Measurements from ENCODE around the gene AHSG.
A peak's percentile ranks its signal among the peaks of the same experiment; 100 is the strongest.

The AHSG gene

GRCh38 chr3:186643493-186643892, 30.6 kb downstream of the AHSG start:
- POLR2A ChIA-PET, result no interaction called here
- CTCF ChIA-PET, result interaction anchor here (0.8 kb wide), 1 partner anchor 27 kb away, joined by 3 read pairs; no protein-coding TSS in a partner anchor
- Histone ChIP-seq H3K36me3 (ENCODE audit: control insufficient read depth in 2 of 2, insufficient read depth in 1 of 2, low read length in 2 of 2) (no peaks in the 10 kb centered on the region), H3K27ac (ENCODE audit: extremely low read depth, low read depth, low read length) (no peak overlapping the region), H3K9me3 (ENCODE audit: control insufficient read depth, insufficient read depth, low read depth, low read length) (no peaks in the 10 kb centered on the region), H3K4me3 (ENCODE audit: low read depth, low read length) (no peak overlapping the region), H3K4me1 (ENCODE audit: control insufficient read depth, insufficient read depth, low read length) (no peaks in the 10 kb centered on the region)
- TF ChIP-seq YY2 (tag by site-specific recombination; IDR thresholded peaks at IDR 0.05), result no peak
- no peak for TF ChIP-seq ZBTB49 (tag by site-specific recombination; IDR thresholded peaks at IDR 0.05; ENCODE audit: low read depth)
- TF ChIP-seq ZNF645 (tag by site-specific recombination; IDR thresholded peaks at IDR 0.05), result no peak

GRCh38 chr3:186644683-186645082, 31.8 kb downstream of the AHSG start:
- POLR2A ChIA-PET, result no interaction called here
- CTCF ChIA-PET, result no interaction called here
- no peak for TF ChIP-seq ZBTB21 (tag by site-specific recombination; IDR thresholded peaks at IDR 0.05)
- TF ChIP-seq PRDM1 (tag by site-specific recombination; IDR thresholded peaks at IDR 0.05), result 0 out of 2 replicates have a peak, but pooled peaks have one; percentile 41
- no peak for TF ChIP-seq HIC1 (tag by site-specific recombination; IDR thresholded peaks at IDR 0.05)

GRCh38 chr3:186646106-186646505, 33.2 kb downstream of the AHSG start:
- POLR2A ChIA-PET, result interaction anchor here (0.6 kb wide), 1 partner anchor 1064 kb away, joined by 3 read pairs; no protein-coding TSS in a partner anchor
- Histone ChIP-seq H3K4me3 (ENCODE audit: low read depth, low read length) (no peak overlapping the region), H3K36me3 (ENCODE audit: control insufficient read depth in 2 of 2, insufficient read depth in 1 of 2, low read length in 2 of 2) (no peaks in the 10 kb centered on the region), H3K4me1 (ENCODE audit: control insufficient read depth, insufficient read depth, low read length) (no peaks in the 10 kb centered on the region), H3K27ac (ENCODE audit: extremely low read depth, low read depth, low read length) (no peak overlapping the region), H3K9me3 (ENCODE audit: control insufficient read depth, insufficient read depth, low read depth, low read length) (no peaks in the 10 kb centered on the region)
- CTCF ChIA-PET, result no interaction called here
- no peak for TF ChIP-seq GLIS2 (tag by site-specific recombination; IDR thresholded peaks at IDR 0.05)
- no peak for TF ChIP-seq ZSCAN4 (tag by site-specific recombination; IDR thresholded peaks at IDR 0.05)
- TF ChIP-seq ZNF561 (tag by site-specific recombination; IDR thresholded peaks at IDR 0.05; ENCODE audit: borderline replicate concordance), result no peak
- no peak for TF ChIP-seq MEIS1 (CRISPR knock-in tag; IDR thresholded peaks at IDR 0.05; ENCODE audit: borderline replicate concordance)
- no peak for TF ChIP-seq ZBTB48 (tag by site-specific recombination; IDR thresholded peaks at IDR 0.05)
- no peak for TF ChIP-seq ZNF692 (tag by site-specific recombination; IDR thresholded peaks at IDR 0.05)
- no peak for TF ChIP-seq HOXC10 (CRISPR knock-in tag; IDR thresholded peaks at IDR 0.05)
- TF ChIP-seq KLF16 (tag by site-specific recombination; IDR thresholded peaks at IDR 0.05), result no peak
- TF ChIP-seq ZNF302 (tag by site-specific recombination; IDR thresholded peaks at IDR 0.05; ENCODE audit: low read depth), result no peak
- TF ChIP-seq ZNF423 (tag by site-specific recombination; IDR thresholded peaks at IDR 0.05), result no peak
- no peak for TF ChIP-seq ZNF654 (tag by site-specific recombination; IDR thresholded peaks at IDR 0.05; ENCODE audit: low read depth)
- TF ChIP-seq ZNF133 (tag by site-specific recombination; IDR thresholded peaks at IDR 0.05), result no peak
- no peak for TF ChIP-seq PBX3 (CRISPR knock-in tag; IDR thresholded peaks at IDR 0.05)
- TF ChIP-seq ZNF155 (tag by site-specific recombination; IDR thresholded peaks at IDR 0.05), result no peak
- TF ChIP-seq ZNF274 (IDR thresholded peaks at IDR 0.05; ENCODE audit: low read length), result no peak
- no peak for TF ChIP-seq ZNF274 (tag by site-specific recombination; IDR thresholded peaks at IDR 0.05; ENCODE audit: borderline replicate concordance)
- TF ChIP-seq TRIM28 (IDR thresholded peaks at IDR 0.05; ENCODE audit: borderline replicate concordance, low read length), result no peak

More at GRCh38 chr3:186644683-186645082, 31.8 kb downstream of the AHSG start:
- no peaks in the 10 kb centered on the region for H3K4me1 ChIP-seq (ENCODE audit: control insufficient read depth, insufficient read depth, low read length)
- H3K36me3 ChIP-seq (ENCODE audit: control insufficient read depth in 2 of 2, insufficient read depth in 1 of 2, low read length in 2 of 2), result no peaks in the 10 kb centered on the region
- no peak overlapping the region for H3K4me3 ChIP-seq (ENCODE audit: low read depth, low read length)
- no peak overlapping the region for H3K27ac ChIP-seq (ENCODE audit: extremely low read depth, low read depth, low read length)
- H3K9me3 ChIP-seq (ENCODE audit: control insufficient read depth, insufficient read depth, low read depth, low read length), result no peaks in the 10 kb centered on the region
